Activated T-helper 1 cell treated with Interleukin-2 at 50 U/mL for 16 hours (primary cell): Measurements from ENCODE around the gene C18orf63.

Experiments
- DNase-seq: peaks from one replicate; pipeline ENCODE4 v3.0.0-alpha.2; 2020; ENCODE audit warnings: low read depth

The C18orf63 gene

GRCh38 chr18:74377776-74378175 is 62.1 kb downstream of the C18orf63 start:
- no peak for DNase-seq

GRCh38 chr18:74378179-74378682 is 62.6 kb downstream of the C18orf63 start:
- DNase-seq, result no peak

- DNase-seq, result no peak
Measured at GRCh38 chr18:74380916-74381315, 65.3 kb downstream of the C18orf63 start.

DNA sequence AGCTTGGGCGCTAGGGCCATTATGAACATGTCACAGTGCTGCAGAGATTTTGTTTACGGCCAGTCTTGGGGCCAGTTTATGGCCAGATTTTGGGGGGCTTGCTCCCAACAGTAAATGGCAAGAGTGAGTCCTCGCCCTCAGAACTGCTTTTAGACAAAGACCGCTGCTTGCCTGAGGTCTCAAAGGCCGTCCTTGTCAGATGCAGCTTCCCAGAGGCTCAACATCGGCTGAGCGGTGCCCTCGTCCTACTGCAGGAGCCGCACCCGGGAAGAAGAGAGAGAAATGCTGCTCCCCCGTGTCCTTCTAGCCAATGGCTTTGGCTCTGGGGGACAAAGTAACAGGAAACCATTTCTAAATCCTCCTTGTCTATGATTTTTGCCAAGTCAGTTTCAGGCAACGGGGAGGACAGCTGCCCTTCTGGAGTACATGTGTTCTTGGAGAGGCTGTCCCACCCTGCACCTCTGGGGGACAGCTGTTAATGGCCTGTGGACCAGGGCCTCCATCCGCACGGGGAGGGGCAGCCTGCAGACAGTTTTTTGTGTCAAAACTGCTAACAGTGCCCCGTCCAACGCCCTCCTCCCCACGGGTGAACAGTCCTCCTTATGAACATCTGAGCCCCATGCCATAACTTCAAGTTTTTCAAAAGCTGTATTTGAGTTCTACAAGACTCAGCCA is 66.1 kb downstream of the C18orf63 start:
- DNase-seq, result no peak

GRCh38 chr18:74382481-74383017 is 66.9 kb downstream of the C18orf63 start:
- no peak for DNase-seq

DNA sequence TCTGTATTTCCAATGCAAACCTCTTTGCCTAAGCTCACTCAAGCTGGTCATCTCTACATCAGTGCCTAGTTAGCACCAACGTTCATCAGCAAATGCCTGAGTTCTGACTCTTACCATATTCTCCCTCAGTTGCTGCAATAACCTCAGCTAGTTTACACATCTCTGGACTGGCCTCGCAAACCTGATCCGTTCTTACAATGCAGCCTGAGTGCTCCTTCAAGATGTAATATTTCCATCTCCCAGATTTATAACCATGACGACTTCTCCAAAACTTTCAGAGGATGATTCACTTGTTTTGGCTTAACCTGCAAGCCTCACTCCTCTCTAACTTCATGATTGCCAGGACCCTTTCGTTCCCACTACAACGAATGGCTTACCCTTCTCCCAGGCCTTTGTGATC is 71.7 kb downstream of the C18orf63 start:
- DNase-seq, result no peak

DNA sequence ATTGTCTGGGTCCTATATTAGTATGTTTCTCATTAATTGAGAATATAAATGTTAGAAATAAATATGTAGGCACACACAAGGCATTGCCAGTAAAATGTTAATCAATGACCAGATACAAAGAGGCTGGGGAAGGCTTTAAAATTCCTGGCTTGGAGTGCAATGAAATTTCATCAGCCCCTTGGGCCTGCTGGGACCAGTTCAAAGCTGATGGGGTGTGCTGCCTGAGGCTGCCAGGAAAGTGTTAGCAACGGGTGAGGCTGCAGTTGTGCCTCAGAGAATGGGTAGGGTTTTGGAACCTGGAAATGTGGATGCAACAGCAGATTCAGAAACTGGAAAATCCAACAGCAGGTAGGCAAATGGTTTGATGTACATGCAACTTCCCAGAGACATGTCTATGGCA is 72.6 kb downstream of the C18orf63 start:
- DNase-seq, result no peak

- DNase-seq, result no peak
Measured at GRCh38 chr18:74389171-74389927, 73.7 kb downstream of the C18orf63 start.

DNA sequence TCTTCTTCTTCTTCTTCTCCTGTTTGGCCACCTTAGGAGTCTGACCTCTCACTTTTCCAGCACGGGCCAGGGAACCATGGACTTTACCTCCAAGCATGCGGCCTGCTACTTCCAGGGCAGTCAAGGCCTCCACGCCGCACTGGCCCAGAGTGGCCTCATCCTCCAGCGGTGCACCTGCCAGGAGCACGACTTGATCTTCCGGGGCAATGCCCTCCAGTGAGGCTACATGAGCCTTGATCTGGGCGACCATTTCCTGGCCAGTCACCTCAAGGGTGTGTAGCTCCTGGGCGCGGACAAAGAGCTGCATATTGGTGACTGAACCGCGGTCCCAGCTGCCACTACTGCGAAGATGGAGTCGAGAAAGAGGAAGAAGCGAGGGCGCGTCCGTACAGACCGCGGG is 74.4 kb downstream of the C18orf63 start:
- DNase-seq, result no peak

GRCh38 chr18:74390900-74391299 is 75.3 kb downstream of the C18orf63 start:
- no peak for DNase-seq

GRCh38 chr18:74392323-74392722 is 76.7 kb downstream of the C18orf63 start:
- DNase-seq, result no peak

- DNase-seq, result no peak
Measured at GRCh38 chr18:74395006-74395405, 79.4 kb downstream of the C18orf63 start.

- no peak for DNase-seq
Measured at GRCh38 chr18:74395648-74396154, 80.1 kb downstream of the C18orf63 start.

DNA sequence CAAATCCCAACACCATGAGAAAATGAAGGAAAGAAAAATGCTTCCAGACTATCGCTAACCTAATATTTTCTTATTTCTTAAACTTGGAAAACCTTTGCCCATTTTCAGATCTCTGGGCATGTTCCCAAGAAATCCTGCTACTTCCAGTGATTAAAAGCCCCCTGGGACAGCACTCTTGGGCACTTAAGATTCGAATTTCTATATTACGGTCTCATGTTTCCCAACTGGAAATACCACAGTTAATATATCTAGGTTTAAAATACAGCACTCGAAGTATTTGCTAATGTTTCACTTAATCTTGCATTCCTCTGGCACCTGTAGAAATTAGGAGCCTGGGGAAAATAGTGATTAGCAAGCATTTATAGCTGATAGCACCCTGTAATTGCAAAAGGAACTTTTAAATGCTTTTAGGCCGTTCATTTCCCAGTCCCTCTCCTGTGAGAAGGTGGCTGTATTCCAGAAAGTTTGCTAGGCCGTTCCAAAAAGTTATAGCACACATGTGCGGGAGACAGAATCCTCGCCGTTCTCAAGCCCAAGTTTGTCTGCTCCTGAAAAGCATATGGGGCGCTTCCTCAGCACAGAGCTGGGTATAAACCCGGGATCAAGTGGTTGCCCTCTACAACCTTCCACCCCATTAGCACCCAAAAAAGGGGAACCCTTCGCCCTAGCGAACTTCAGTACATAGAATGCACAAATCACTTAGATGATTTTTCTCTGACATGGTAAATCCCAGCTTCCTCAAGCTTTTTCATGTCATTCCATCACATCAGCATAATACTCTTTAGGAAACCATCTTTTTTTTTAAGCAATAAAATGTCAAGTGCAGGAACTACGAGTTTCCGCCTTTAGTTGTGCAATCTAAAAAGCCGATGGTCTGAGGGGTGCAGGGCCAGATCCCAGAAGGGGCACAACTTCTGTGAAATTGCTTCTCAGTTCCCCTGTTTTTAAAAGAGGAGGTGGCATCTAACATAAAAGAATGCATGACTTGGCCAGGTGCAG is 80.8 kb downstream of the C18orf63 start:
- no peak for DNase-seq

DNA sequence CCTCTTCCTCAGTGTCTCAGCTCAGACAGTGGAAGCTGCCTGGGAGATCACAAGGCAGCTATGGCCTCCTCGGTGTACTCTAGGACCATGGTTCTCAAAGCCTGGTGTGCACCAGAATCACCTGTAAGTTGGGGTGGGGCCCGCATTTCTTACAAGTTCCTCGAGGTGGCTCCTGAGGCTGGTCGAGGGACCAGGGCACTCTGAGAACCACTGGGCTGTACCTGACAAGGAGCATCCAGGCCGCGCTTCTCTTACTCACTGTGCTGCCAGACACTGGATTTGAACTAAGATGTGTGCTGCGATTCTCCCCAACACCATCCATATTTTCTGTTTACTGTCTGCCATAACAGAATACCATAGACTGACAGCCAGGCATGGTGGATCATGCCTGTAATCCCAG is 81.9 kb downstream of the C18orf63 start:
- DNase-seq, result no peak

- DNase-seq, result no peak
Measured at GRCh38 chr18:74399091-74399887, 83.7 kb downstream of the C18orf63 start.

DNA sequence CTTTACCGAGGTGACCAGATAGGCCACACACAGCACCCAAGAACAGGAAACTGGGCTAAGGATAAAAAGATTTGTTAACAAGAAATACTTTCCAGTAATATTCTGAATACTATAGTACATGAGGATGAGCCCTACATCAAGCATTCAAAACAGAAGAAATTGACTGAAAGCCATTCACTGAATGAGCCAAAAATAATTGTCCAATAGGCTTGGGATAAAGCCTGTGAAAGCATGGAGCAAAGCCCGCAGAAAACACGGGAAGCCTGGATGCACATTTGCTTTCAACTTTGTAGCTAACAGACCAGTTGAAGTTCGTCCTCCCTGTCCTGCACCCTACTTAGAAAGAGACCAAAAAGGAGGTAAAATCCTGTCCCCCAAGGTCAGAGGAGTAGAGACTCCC is 85.2 kb downstream of the C18orf63 start:
- no peak for DNase-seq

DNA sequence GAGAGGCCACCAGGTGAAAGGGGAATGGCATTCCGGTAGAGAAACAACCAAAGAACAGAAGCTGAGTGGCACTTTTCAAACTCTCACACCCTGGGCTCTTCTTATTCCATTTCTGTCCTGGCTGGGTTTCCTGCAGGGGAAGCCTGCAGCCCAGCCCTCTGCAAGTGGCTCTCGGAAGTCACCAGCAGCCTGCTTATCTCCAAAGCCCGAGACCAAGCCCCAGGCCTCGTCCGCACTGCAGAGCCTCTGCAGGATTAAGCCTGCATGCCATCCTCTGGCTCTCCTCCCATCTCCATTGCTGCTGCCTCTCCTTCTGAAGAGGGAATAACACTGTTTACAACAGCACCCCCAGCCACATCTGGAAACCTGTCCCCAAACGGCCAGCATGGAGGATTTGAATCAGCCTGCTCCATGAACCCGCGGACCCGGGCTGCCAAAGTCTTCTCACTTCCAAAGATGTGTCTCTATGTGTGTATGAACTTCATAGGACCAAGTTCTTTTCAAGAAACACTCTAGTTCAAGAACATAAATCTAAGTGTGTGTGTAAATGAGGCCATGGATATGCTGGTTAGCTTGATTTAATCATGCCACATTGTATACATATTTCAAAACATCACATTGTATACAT is 87.3 kb downstream of the C18orf63 start:
- DNase-seq, result no peak

DNA sequence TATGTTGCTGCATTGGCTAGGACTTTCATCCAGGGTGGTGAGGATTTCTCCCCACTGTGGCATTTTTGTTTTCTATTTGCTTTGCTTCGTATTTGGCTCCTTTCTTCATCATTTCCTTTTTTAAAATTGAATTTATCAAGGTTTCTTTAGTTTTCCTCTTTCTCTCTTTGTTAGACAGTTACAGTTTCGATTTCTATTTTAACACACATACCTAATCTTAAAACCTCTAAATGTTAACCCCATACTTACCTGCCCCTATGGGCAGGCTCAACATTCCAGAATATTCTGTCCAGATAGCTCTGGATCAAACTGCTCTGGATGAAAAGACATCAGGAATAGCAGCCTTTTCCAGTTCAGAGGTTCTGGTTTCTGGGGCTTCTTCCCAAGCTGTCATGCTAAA is 92.2 kb downstream of the C18orf63 start:
- DNase-seq, result no peak
